Keratinocyte (primary cell): Measurements from ENCODE around the gene ZNF234. TPM values are rescaled to one million over a fixed set of nuclear protein-coding genes. Genes with fewer than 3 reads are reported as not detected.

ENCODE experiments used
- DNase-seq: peaks from one replicate; pipeline ENCODE4 v3.0.0-alpha.2; 2011; ENCODE audit warnings: low read depth, missing footprints, low spot score
- FAIRE-seq: peaks from 2 replicates; lab custom pipeline; 2011; peaks lifted over from hg19 to GRCh38; lab: Jason Lieb, UNC
- H2AFZ ChIP-seq: 2 replicates; pipeline ENCODE4 v1.6.0; 2012; ENCODE audit warnings: low read length, control low read depth, inconsistent platforms; ENCODE audit not compliant: control insufficient read depth
- H3K27ac ChIP-seq: 2 replicates; pipeline ENCODE4 v1.5.1; 2011; ENCODE audit warnings: low read length; ENCODE audit not compliant: control insufficient read depth, insufficient read depth
- H3K27me3 ChIP-seq: 3 replicates; pipeline ENCODE4 v1.6.0; 2011; ENCODE audit warnings: low read length; ENCODE audit not compliant: control insufficient read depth, insufficient read depth; ENCODE audit errors: extremely low read depth
- H3K36me3 ChIP-seq, 2 experiments: 2 replicates in 1 of 2; 3 replicates in 1 of 2; pipeline ENCODE4 v1.5.1; 2011; ENCODE audit warnings: low read length in 2 of 2, mild to moderate bottlenecking in 1 of 2; ENCODE audit not compliant: control insufficient read depth in 2 of 2, insufficient read depth in 2 of 2; ENCODE audit errors: extremely low read depth in 1 of 2
- H3K4me1 ChIP-seq: 3 replicates; pipeline ENCODE4 v1.5.1; 2011; ENCODE audit warnings: low read length; ENCODE audit not compliant: control insufficient read depth, insufficient read depth; ENCODE audit errors: extremely low read depth
- H3K4me2 ChIP-seq: 3 replicates; pipeline ENCODE4 v1.6.0; 2011; ENCODE audit warnings: low read depth, low read length; ENCODE audit not compliant: control insufficient read depth, insufficient read depth; ENCODE audit errors: extremely low read depth
- H3K4me3 ChIP-seq, 3 experiments: fragments of 200-600 bp in 1 of 3; sonication (generic) in 1 of 3; 2 replicates in 2 of 3; 3 replicates in 1 of 3; pipeline ENCODE4 v1.5.1; 2011 to 2016; ENCODE audit warnings: low read length in 3 of 3, mild to moderate bottlenecking in 3 of 3, control low read depth in 2 of 3, inconsistent platforms in 1 of 3, low read depth in 1 of 3, mixed read lengths in 1 of 3, mixed run types in 1 of 3, moderate library complexity in 1 of 3; ENCODE audit not compliant: control insufficient read depth in 2 of 3, insufficient read depth in 2 of 3; ENCODE audit errors: extremely low read depth in 1 of 3
- H3K79me2 ChIP-seq: 2 replicates; pipeline ENCODE4 v1.6.0; 2012; ENCODE audit warnings: low read length; ENCODE audit not compliant: control insufficient read depth, insufficient read depth
- H3K9ac ChIP-seq: 3 replicates; pipeline ENCODE4 v1.6.0; 2011; ENCODE audit warnings: low read length; ENCODE audit not compliant: control insufficient read depth, insufficient read depth; ENCODE audit errors: extremely low read depth
- H3K9me1 ChIP-seq: 3 replicates; pipeline ENCODE4 v1.6.0; 2011; ENCODE audit warnings: low read length; ENCODE audit not compliant: control insufficient read depth, insufficient read depth; ENCODE audit errors: extremely low read depth
- H3K9me3 ChIP-seq: 2 replicates; pipeline ENCODE4 v1.5.1; 2012; ENCODE audit warnings: low read depth, low read length; ENCODE audit not compliant: control insufficient read depth
- H4K20me1 ChIP-seq: 3 replicates; pipeline ENCODE4 v1.6.0; 2011; ENCODE audit warnings: low read length; ENCODE audit not compliant: control insufficient read depth, insufficient read depth; ENCODE audit errors: extremely low read depth
- CTCF ChIP-seq, 3 experiments: IDR thresholded peaks in 1 of 3; conservative IDR thresholded peaks in 1 of 3; optimal IDR thresholded peaks in 1 of 3; 2 replicates in 2 of 3; 3 replicates in 1 of 3; pipeline versions ENCODE3 to v1.5.1; 2011; ENCODE audit warnings: low read length in 3 of 3, mild to moderate bottlenecking in 3 of 3, moderate library complexity in 2 of 3, control low read depth in 1 of 3, inconsistent platforms in 1 of 3; ENCODE audit not compliant: insufficient read depth in 2 of 3; ENCODE audit errors: extremely low read depth in 1 of 3
- EZH2 ChIP-seq: IDR thresholded peaks from one replicate; pipeline ENCODE4 v1.6.1; 2012; ENCODE audit warnings: inconsistent platforms, mild to moderate bottlenecking, low read length, moderate library complexity
- dilution Hi-C: fragments of 300-500 bp; cut with MboI; formaldehyde crosslinking; loops from one replicate; pipeline ENCODE4 v1.7.0; 2020; ENCODE audit warnings: low sequenced_read_pairs; ENCODE audit not compliant: extremely low pct_ligation_motif_present
- polyA minus RNA-seq, 3 experiments: library from RNA; depleted of rRNA, polyadenylated mRNA; stranded (reverse); fragments of >200 nt; gene quantifications; 1 replicate in 1 of 3; 2 replicates in 1 of 3; 3 replicates in 1 of 3; pipeline ENCODE4 v1.2.3, GENCODE V29; 2011
- polyA plus RNA-seq, 5 experiments: library from polyadenylated mRNA; depleted of rRNA in 3 of 5; stranded (reverse) in 3 of 5; stranded (forward) in 1 of 5; unstranded in 1 of 5; fragments of >200 nt; gene quantifications; 1 replicate in 1 of 5; 2 replicates in 3 of 5; 3 replicates in 1 of 5; pipeline versions ENCODE4 v1.2.1 to v1.2.3, GENCODE V29; 2011 to 2012; ENCODE audit warnings: missing spikeins in 2 of 5, low read depth in 1 of 5, low replicate concordance in 1 of 5

Gene ZNF234
- polyA plus RNA-seq (2.8 to 4.4 TPM (median 4.1 TPM) in 3 replicates), polyA minus RNA-seq (3.0 to 8.6 TPM (median 8.3 TPM) in 3 replicates)
- 2.2 TPM for polyA plus RNA-seq (2011; ENCODE audit: low read depth)
- 0.87 and 1.5 TPM in 2 replicates for polyA plus RNA-seq (2011; cell fraction: cytosol; rRNA removed)
- 10.5 and 12.0 TPM in 2 replicates for polyA plus RNA-seq (2011; cell fraction: nucleus; rRNA removed)
- 2.6 and 4.2 TPM in 2 replicates for polyA plus RNA-seq (2012; ENCODE audit: low replicate concordance)
- polyA minus RNA-seq (2011; cell fraction: cytosol; rRNA and poly(A)+ RNA removed), result 0.96 TPM
- polyA minus RNA-seq (2011; cell fraction: nucleus; rRNA and poly(A)+ RNA removed), result 5.2 and 9.5 TPM in 2 replicates

GRCh38 chr19:44141191-44142058 is at the start of gene ZNF234:
ZNF234 (plus strand) TSS chr19:44141554; CDS start chr19:44144633, 3,079 bp downstream.
- Histone ChIP-seq H3K36me3 (peaks cover 0 to 17% of the 10 kb centered on the region in 2 experiments), H4K20me1 (no peaks in the 10 kb centered on the region), H3K79me2 (peaks cover 11% of the 10 kb centered on the region), H3K4me2 (peak within 1 kb of the TSS; percentile 98), H3K9ac (peak within 1 kb of the TSS; percentile 81), H3K9me3 (no peaks in the 10 kb centered on the region), H3K9me1 (no peaks in the 10 kb centered on the region), H3K27me3 (no peaks in the 10 kb centered on the region), H3K4me3 (peak within 1 kb of the TSS; percentile 52 to 95 (median 93)), H3K4me1 (peaks cover 15% of the 10 kb centered on the region), H2AFZ (peak within 1 kb of the TSS; percentile 100), H3K27ac (peak within 1 kb of the TSS; percentile 56)
- dilution Hi-C loops, result no loop called here
- no peak for TF ChIP-seq EZH2
- peak in 1 of 3 experiments; percentile 9 for TF ChIP-seq CTCF (optimal IDR thresholded peaks at IDR 0.05 in 1 of 3, IDR thresholded peaks at IDR 0.05 in 1 of 3, conservative IDR thresholded peaks at IDR 0.05 in 1 of 3; ENCODE audit: extremely low read depth in 1 of 3, insufficient read depth in 2 of 3, low read length in 3 of 3)
- FAIRE-seq, result peak; percentile 56
- DNase-seq, result no peak

- H3K27me3 ChIP-seq, result no peaks in the 10 kb centered on the region
- H3K9ac ChIP-seq, result no peak overlapping the region
- H3K36me3 ChIP-seq, result peaks cover 0 to under 1% of the 10 kb centered on the region in 2 experiments
- no peaks in the 10 kb centered on the region for H4K20me1 ChIP-seq
- H3K4me3 ChIP-seq, result no peak overlapping the region
- no peak for TF ChIP-seq EZH2
- TF ChIP-seq CTCF (optimal IDR thresholded peaks at IDR 0.05 in 1 of 3, IDR thresholded peaks at IDR 0.05 in 1 of 3, conservative IDR thresholded peaks at IDR 0.05 in 1 of 3; ENCODE audit: extremely low read depth in 1 of 3, insufficient read depth in 2 of 3, low read length in 3 of 3), result no peak
- no peaks in the 10 kb centered on the region for H3K9me1 ChIP-seq
- DNase-seq (no peak), FAIRE-seq (no peak)
- no peaks in the 10 kb centered on the region for H3K4me1 ChIP-seq
- H2AFZ ChIP-seq, result no peak overlapping the region
- no peaks in the 10 kb centered on the region for H3K9me3 ChIP-seq
- dilution Hi-C loops, result no loop called here
- no peak overlapping the region for H3K27ac ChIP-seq
- H3K79me2 ChIP-seq, result peaks cover 21% of the 10 kb centered on the region
- no peak overlapping the region for H3K4me2 ChIP-seq
These were observed 49.2 kb upstream of the ZNF234 start for GRCh38 chr19:44092108-44092507.
